ACHN (cell line): Measurements from ENCODE around the gene ELN.

Source experiments
- DNase-seq: peaks from one replicate; pipeline ENCODE4 v3.0.0-alpha.2; 2015
- in situ Hi-C: cut with HindIII; loops from 2 replicates; pipeline ENCODE4 v1.10.0; 2017; ENCODE audit warnings: low sequenced_read_pairs, low pct_ligation_motif_present, low pct_unique_long_range_greater_than_20kb

The ELN gene

DNA sequence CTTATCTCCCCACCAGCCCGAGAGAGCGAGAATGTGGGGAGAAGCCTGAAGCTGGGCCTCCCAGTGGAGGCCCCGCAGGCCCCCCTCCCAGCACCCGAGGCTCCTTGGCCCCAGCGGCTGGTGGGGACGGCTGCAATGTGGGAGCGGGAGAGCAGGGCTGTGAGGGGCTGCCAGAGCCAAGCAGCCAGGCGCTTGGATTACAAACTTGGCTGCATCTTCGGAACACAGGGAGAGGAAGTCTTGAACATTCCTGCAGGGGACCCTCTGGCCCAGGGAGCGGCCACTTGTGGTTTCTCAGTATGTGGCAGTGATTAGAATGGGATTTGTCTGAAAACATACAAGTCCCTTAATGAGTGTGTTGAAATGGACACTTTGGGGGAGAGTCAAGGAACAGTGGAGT is 23.2 kb downstream of the ELN start:
- in situ Hi-C loops, result no loop called here
- no peak for DNase-seq

GRCh38 chr7:74051629-74052410 is 23.8 kb downstream of the ELN start:
- DNase-seq, result peak; percentile 57
- in situ Hi-C loops, result no loop called here

GRCh38 chr7:74052628-74053027 is 24.7 kb downstream of the ELN start:
- in situ Hi-C loops, result no loop called here
- no peak for DNase-seq

- in situ Hi-C loops, result no loop called here
- DNase-seq, result no peak
Observed at GRCh38 chr7:74053589-74054186, 25.7 kb downstream of the ELN start.

GRCh38 chr7:74056096-74056915 is 28.3 kb downstream of the ELN start:
- no peak for DNase-seq
- in situ Hi-C loops, result no loop called here

GRCh38 chr7:74057216-74057925 is 29.4 kb downstream of the ELN start:
- no peak for DNase-seq
- in situ Hi-C loops, result no loop called here

DNA sequence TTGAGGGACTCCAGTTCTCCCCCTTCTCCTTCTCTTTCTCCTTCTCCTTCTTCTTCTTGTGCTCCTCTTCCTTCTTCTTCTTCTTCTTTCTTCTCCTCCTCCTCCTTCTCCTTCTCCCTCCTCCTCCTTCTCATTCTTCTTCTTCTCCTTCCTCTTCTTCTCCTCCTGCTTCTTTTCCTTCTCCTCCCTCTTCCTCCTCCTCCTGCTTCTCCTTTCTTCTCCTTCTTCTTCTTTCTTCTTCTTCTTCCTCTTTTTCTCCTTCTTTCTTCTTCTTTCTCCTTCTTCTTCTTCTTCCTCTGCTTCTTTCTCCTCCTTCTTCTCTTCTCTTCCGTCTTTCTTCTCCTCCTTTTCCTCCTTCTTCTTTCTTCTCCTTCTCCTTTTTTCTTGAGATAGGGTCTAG is 30.0 kb downstream of the ELN start:
- in situ Hi-C loops, result no loop called here
- DNase-seq, result no peak

DNA sequence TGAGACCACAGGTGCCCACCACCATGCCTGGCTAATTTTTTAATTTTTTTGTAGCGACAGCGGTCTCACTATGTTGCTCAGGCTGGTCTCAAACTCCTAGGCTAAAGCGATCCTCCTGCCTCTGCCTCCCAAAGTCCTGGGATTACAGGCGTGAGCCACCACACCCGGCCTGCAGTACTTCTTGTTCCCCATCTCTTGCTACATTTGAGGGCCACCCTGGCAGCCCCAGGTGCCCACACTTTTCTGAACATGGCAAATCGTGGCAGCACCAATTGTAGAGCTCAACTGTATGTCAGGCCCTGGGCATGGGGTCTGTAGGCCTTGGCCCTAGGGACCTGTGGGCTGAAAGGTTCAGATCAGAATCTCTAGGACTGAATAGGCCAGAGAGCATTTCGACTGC is 30.5 kb downstream of the ELN start:
- in situ Hi-C loops, result no loop called here
- no peak for DNase-seq

DNA sequence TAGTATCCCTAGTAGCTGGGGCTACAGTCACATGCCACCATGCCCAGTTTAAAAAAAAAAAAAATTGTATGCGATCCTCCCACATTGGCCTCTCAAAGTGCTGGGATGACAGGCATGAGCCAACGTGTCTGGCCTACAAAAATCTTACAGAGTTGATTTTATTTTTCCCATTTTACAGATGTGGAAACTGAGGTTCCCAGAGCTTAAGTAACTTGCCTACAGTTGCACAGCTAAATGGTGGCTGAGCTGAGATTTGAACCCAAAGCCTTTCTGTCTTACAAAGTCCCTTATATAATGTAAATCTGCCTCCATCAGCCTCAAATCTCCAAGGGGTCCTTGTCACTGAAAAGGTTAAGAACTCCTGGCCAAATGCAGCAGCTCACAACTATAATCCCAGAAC is 31.1 kb downstream of the ELN start:
- in situ Hi-C loops, result no loop called here
- no peak for DNase-seq

- in situ Hi-C loops, result loop anchor here (10.0 kb wide), 1 partner anchor 115 kb away; the partner anchor contains the start of gene EIF4H
- DNase-seq, result peak; percentile 60
Observed at GRCh38 chr7:74059681-74060588, 32.0 kb downstream of the ELN start.

DNA sequence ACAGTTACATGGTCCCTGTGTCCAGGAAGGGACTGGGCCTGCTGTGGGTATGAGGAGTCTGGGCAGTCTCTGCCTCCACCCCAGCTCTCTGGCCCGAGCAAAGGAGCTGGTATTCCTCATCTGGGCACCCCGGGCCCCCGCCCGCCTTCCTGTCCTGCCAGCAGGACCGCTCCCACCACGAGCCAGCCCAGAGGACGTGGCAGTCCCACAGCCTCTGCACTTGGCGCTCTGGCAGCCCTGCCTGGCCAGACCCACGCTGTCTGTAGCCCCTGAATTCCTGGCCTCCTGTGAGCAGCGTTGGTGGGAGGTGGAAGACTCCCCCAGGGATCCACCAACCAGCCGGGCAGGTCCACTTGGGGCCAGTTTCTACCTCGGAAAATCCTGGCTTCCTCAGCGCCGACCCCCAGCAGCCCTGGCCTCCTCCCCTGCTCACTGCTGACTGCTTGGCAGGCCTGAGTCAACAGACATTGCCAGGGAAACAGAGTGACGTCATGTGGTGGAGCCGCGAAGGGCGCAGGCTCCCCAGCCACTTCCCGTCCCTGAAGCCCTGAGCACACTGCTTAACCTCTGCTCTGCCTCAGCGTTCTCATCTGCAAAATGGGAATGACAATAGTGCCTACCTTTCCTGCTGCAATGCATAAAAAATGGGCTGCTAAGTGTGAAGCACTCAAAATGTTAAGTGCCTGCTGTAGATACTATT is 34.0 kb downstream of the ELN start:
- in situ Hi-C loops, result loop anchor here (10.0 kb wide), 1 partner anchor 113 kb away; the partner anchor contains the start of gene EIF4H
- DNase-seq, result peak; percentile 98

DNA sequence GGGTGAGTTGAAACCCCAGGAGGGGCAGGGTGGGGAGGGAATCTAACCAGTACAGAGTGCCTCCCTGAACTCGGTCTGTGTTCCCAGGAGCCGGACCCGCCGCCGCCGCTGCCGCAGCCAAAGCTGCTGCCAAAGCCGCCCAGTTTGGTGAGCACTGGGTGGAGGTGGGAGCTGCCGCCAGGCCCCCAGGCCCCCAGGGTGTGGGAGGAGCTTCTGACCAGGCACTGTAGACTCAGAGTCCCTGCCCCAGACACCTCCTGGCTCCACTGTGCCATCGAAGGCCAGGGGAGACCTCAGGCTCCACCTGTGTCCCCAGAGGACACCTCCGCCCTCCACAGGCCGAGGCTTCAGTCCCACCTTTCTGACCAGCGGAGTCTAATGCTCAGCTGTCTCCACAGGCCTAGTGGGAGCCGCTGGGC is 35.3 kb downstream of the ELN start:
- in situ Hi-C loops, result loop anchor here (10.0 kb wide), 1 partner anchor 112 kb away; the partner anchor contains the start of gene EIF4H
- DNase-seq, result no peak

GRCh38 chr7:74063646-74064045 is 35.7 kb downstream of the ELN start:
- in situ Hi-C loops, result loop anchor here (10.0 kb wide), 1 partner anchor 111 kb away; the partner anchor contains the start of gene EIF4H
- DNase-seq, result no peak

DNA sequence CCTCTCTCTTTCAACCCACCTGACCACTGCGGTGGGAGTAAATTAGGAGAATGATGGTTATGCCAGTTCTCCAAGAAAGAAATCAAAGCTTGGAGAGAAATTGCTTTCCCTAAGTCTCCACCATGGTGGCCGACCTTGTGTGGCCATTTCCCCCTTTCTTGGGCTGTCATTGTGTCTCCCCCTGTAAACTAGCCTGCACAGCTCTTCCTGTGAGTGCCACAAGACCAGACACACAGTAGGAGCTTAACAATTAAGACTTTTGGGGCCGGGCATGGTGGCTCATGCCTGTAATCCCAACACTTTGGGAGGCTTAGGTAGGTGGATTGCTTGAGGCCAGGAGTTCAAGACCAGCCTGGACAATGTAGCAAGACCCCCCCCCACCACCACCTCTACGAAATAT is 36.7 kb downstream of the ELN start:
- in situ Hi-C loops, result loop anchor here (10.0 kb wide), 1 partner anchor 110 kb away; the partner anchor contains the start of gene EIF4H
- DNase-seq, result no peak

DNA sequence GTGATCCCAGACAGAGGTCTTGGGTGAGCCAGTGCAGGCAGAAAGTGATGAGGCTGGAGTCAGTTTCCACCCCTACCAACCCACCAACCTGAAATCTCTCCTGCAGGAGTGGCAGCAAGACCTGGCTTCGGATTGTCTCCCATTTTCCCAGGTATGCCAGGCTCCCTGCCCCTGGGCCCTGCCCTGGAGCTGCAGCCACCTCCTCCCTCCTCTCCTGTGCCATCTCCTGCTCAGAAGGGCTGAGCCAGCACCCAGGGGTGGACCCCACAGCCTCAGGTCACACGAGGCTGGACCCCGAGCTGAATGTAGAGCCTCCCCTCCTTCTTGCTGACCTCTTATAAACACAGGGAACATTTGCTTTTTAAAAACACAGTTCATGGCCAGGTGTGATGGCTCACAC is 38.7 kb downstream of the ELN start:
- in situ Hi-C loops, result loop anchor here (10.0 kb wide), 1 partner anchor 108 kb away; the partner anchor contains the start of gene EIF4H
- DNase-seq, result no peak

- no peak for DNase-seq
- in situ Hi-C loops, result loop anchor here (10.0 kb wide), 1 partner anchor 106 kb away; the partner anchor contains the start of gene EIF4H
Observed at GRCh38 chr7:74068378-74069085, 40.6 kb downstream of the ELN start.
